Osteocyte (in vitro differentiated cells): ENCODE results near the gene BZW2. TPM values are rescaled to one million over a fixed set of nuclear protein-coding genes. Genes with fewer than 3 reads are reported as not detected.

Experiments
- DNase-seq: peaks from one replicate; pipeline ENCODE4 v3.0.0; 2021; ENCODE audit warnings: mixed read lengths; ENCODE audit not compliant: unreplicated experiment; ENCODE audit errors: extremely low spot score
- H3K27ac Mint-ChIP-seq: one replicate; pipeline ENCODE4 v1.8.0; 2021; ENCODE audit warnings: mild to moderate bottlenecking, mixed read lengths; ENCODE audit not compliant: unreplicated experiment
- H3K27me3 Mint-ChIP-seq: one replicate; pipeline ENCODE4 v1.8.0; 2021; ENCODE audit warnings: mixed read lengths; ENCODE audit not compliant: unreplicated experiment
- H3K36me3 Mint-ChIP-seq: one replicate; pipeline ENCODE4 v1.8.0; 2021; ENCODE audit warnings: mixed read lengths; ENCODE audit not compliant: unreplicated experiment
- H3K4me1 Mint-ChIP-seq: one replicate; pipeline ENCODE4 v1.8.0; 2021; ENCODE audit warnings: mixed read lengths; ENCODE audit not compliant: unreplicated experiment
- H3K4me3 Mint-ChIP-seq: one replicate; pipeline ENCODE4 v1.8.0; 2021; ENCODE audit warnings: mild to moderate bottlenecking, moderate library complexity, mixed read lengths; ENCODE audit not compliant: unreplicated experiment
- H3K9me3 Mint-ChIP-seq: one replicate; pipeline ENCODE4 v1.8.0; 2021; ENCODE audit warnings: mixed read lengths; ENCODE audit not compliant: unreplicated experiment
- total RNA-seq: library from RNA; stranded (reverse); gene quantifications from 2 replicates; pipeline ENCODE4 v1.2.1, GENCODE V29; 2021
- TF ChIP-seq, protein P1 (sequence below): fragments of 200-600 bp; sonication (generic); IDR thresholded peaks from 2 replicates; pipeline ENCODE4 v1.5.0; 2021; ENCODE audit warnings: antibody characterized with exemption, mild to moderate bottlenecking, moderate library complexity

BZW2 gene
- total RNA-seq, 1 donor from 2014 or later = 61.3 TPM

DNA sequence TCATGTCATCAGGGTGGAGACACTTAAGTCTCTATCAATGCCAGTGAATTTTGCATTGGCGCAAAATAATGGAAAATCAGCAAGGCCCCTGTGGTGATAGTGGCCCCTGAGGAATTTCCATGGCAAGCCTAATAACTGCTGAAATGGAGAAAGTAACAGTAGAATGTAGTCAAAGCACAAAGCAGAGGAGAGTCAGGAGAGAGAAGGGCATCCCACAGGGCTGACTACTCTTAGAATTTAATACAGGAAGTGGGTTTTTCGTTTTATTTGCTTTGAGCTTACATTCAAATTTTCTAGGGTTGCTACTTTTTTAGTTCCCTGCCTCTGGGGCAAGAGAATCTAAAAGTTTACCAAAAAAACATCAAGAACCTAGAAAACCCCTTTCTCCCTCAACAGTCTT lies 39.0 kb downstream of the BZW2 start:
- Mint-ChIP-seq H3K9me3 (no peaks in the 10 kb centered on the region), H3K36me3 (peaks cover 36% of the 10 kb centered on the region), H3K4me1 (peaks cover 26% of the 10 kb centered on the region), H3K27ac (peak overlapping the region; percentile 88), H3K4me3 (peak overlapping the region; percentile 36), H3K27me3 (no peaks in the 10 kb centered on the region)
- TF ChIP-seq, protein P1, sequence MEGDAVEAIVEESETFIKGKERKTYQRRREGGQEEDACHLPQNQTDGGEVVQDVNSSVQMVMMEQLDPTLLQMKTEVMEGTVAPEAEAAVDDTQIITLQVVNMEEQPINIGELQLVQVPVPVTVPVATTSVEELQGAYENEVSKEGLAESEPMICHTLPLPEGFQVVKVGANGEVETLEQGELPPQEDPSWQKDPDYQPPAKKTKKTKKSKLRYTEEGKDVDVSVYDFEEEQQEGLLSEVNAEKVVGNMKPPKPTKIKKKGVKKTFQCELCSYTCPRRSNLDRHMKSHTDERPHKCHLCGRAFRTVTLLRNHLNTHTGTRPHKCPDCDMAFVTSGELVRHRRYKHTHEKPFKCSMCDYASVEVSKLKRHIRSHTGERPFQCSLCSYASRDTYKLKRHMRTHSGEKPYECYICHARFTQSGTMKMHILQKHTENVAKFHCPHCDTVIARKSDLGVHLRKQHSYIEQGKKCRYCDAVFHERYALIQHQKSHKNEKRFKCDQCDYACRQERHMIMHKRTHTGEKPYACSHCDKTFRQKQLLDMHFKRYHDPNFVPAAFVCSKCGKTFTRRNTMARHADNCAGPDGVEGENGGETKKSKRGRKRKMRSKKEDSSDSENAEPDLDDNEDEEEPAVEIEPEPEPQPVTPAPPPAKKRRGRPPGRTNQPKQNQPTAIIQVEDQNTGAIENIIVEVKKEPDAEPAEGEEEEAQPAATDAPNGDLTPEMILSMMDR = no peak
- DNase-seq = no peak

DNA sequence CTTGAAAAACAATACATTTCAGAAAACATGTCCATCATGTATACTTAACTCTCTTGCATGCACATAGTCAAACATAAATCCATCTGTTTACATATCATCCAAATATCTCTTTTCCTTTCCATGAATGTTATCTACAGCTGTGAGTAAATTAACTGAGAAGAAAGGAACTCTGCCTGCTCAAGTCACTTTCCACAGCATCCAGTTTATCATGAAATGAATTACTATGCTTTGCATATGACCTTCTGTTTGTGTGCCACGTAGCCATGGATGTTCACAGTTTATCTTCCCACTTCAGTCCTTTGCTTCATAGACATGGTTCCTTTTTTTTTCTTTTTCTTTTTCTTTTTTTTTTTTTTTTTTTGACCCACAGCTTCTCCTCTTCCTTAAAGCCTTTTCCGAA lies 39.6 kb downstream of the BZW2 start:
- TF ChIP-seq, protein P1 = no peak
- H3K27ac Mint-ChIP-seq = peak overlapping the region; percentile 88
- H3K4me3 Mint-ChIP-seq = peak overlapping the region; percentile 36
- H3K27me3 Mint-ChIP-seq = no peaks in the 10 kb centered on the region
- H3K4me1 Mint-ChIP-seq = peaks cover 26% of the 10 kb centered on the region
- H3K36me3 Mint-ChIP-seq = peaks cover 33% of the 10 kb centered on the region
- no peak for DNase-seq
- H3K9me3 Mint-ChIP-seq = no peaks in the 10 kb centered on the region

DNA sequence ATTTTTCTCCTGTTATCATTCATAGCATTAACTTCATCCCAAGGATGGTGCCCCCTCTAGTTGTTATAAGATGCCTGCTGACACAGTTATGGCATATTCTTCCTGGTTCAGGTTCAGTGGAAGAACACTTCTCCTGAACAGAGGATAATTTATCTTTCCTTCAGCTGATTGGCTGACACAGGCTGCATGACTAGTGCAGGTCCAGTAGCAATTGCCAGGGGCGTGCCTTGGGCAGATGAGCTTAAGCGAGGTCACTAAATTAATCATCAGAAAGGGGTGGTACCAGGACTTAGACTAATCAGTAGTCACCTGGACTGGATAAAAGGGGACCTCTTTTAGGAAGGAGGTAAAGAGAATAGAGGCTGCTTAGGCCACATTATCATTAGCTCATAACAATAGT lies 42.3 kb downstream of the BZW2 start:
- DNase-seq = no peak

DNA sequence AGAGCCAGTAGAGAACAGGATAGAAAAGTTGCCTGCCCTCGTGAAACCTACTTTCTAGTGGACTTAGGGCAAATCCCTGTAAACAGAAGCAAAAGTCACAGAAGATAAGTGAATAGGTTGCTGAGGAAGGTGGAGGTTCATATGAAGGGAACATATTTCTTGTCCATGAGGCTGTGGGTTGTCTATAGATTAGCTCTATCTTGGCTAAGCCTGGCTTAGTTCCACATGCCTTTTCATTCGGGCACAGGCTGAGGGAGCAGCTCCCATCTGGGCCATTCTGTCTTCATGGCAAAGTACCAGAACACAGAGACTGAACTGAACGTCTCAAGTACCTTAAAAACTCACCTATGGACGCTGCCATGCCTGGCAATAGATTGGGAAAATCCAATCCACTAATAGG lies 45.3 kb downstream of the BZW2 start:
- Mint-ChIP-seq H3K36me3 (peaks cover 38% of the 10 kb centered on the region), H3K4me3 (no peak overlapping the region), H3K4me1 (peaks cover 10% of the 10 kb centered on the region), H3K27me3 (no peaks in the 10 kb centered on the region), H3K27ac (no peak overlapping the region), H3K9me3 (no peaks in the 10 kb centered on the region)
- TF ChIP-seq, protein P1 = no peak
- no peak for DNase-seq

More for the DNA sequence above, 42.3 kb downstream of the BZW2 start:
- Mint-ChIP-seq H3K27me3 (no peaks in the 10 kb centered on the region), H3K4me3 (no peak overlapping the region), H3K4me1 (peaks cover 27% of the 10 kb centered on the region), H3K27ac (no peak overlapping the region), H3K9me3 (no peaks in the 10 kb centered on the region), H3K36me3 (peaks cover 32% of the 10 kb centered on the region)
- TF ChIP-seq, protein P1 = no peak

DNA sequence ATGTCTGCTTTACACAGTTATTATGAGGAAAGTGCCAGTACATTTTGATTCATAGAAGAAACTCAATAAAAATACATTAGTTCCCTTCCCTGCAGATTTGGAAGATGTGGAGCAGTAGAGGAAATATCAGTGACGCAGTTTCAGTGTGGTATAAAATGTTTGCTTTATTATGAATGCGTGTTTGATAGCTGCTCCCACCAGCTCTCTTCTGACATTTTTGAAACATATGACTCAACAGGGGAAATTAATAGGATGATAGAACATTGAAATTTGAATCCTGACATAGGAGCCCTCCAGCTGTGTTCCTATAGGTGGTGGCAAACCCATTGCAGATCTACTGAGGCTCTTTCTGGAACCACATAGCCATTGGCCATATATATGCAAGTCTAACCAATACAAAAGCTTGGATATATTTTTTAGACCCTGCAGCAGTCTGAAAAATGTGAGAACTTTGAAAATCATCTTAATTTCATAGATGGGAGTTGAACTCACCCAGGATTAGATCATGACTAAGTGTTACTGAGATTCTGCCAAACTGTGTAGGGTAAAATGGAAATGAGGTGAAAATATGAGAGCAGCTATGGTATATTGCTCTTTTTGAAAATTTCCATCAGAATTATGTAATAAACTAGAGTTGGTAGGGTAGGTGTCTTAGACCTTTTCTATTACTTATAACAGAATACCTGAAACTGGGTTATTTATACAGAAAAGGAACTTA lies 47.8 kb downstream of the BZW2 start:
- Mint-ChIP-seq H3K4me1 (peaks cover 20% of the 10 kb centered on the region), H3K27me3 (no peaks in the 10 kb centered on the region), H3K9me3 (no peaks in the 10 kb centered on the region), H3K4me3 (no peak overlapping the region), H3K27ac (no peak overlapping the region), H3K36me3 (peaks cover 52% of the 10 kb centered on the region)
- no peak for DNase-seq
- TF ChIP-seq, protein P1 = no peak
